ENCODE data around the gene TMCC1. TPM values are rescaled to one million over a fixed set of nuclear protein-coding genes. Genes with fewer than 3 reads are reported as not detected.
"Not testable (repeated sequence)": the region's sequence is repeated elsewhere in the genome, so short reads cannot be mapped to it uniquely, and the experiment has no call there.

Gene TMCC1
- total RNA-seq, 1 experiment from 2014 or later: 8.1 TPM

DNA sequence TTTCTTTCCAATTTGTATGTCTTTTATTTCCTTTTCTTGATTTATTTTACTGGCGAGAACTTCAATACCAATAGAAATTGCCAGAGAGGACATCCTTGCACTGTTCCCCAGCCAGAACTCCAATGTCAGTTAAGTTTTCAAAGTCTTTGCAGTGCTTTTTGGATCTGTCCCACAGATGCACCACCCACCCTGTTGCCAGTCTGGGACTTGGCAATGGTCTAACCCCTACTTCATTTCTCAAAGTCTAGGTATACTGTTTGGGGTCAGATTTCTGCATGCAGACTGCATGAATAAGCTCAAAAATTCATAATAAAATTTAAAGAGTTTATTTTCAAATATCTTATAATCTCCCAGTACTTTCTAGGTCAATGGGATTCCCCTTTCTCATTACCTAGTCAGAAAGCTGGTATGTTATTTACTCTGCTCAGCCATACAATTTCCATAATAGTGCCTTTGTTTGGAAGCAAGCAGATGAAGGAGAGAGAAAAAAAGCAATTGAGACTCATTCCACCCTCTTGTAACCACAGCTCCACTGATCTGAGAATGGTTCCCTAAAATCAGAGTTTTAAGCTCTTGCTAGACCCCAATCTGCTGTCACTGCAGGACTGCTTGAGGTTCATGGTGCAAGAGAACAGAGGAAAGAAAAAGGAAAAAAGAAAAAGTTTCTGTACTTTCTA lies 161.2 kb downstream of the TMCC1 start:
- no peak for DNase-seq (ENCODE audit: low spot score)

DNA sequence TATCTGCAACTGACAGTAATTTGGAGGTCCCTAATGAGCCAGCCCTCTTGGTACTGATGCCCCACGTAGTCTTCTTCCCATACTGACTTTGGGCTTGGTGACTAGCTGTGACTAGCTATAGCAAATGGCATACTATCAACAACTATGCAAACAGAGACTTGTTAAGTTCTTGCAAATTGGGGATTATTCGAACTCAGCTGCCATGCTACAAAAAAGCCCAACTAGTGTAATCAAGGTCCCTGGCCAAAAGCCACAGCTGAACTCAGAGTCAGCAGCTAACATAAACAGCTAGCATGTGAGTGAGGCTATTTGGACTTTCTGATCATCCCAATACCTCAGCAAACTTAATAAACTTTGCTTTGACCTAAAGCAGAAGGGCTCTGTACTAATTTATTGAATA lies 165.8 kb downstream of the TMCC1 start:
- DNase-seq (ENCODE audit: low spot score): no peak

DNA sequence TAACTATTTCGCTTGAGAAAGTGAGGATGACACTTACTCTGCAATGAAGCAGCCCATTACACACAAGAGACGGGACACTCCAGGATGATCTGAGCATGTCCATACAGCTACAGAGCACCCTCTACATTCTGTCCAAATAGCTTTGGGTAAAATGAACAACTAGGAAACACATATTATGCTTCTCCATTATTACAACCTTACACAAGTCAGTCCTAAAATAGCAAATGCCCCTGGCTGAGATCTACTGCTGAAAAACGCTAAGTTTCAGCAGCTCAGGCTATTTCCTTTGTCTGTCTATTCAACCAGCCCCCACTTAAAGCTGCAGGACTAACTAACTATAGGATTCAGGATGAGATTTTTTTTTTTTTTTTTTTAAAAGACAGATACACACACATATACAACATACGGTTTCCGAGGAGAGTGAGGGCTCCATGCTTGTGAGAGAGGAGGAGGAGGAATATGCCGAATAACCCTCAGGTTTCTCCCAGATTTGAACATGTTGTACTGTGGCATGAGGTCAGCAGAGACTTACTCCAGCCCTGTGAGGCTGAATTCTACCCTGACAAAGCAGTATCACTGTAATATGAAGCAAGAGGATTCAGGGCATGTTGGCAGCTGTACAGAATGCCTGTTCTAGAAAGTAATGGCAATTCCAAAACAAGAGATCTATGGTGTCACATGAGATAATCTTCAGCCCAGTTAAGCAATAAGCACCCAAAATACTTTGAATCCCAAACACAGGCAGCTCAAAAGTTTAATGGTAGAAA lies 169.8 kb downstream of the TMCC1 start:
- DNase-seq (ENCODE audit: low spot score): no peak

DNA sequence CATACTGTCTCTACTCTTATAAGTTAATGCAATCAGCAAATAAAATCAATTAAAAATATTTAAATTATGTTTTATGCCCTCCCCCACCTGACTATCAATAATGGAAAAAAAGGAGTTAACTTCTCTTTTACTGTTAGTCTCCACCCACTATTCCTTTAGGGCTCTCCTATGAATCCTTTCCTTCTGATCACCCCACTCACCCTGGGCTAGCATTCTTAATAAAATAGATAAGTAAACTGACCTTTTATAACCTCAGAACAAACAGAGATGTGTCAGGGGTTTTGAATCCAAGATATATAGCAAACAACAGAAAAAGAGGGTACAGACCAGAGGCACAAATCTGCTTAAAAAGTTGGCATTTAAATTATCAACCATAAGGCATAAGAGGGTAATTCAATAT lies 171.0 kb downstream of the TMCC1 start:
- DNase-seq (ENCODE audit: low spot score): no peak

DNA sequence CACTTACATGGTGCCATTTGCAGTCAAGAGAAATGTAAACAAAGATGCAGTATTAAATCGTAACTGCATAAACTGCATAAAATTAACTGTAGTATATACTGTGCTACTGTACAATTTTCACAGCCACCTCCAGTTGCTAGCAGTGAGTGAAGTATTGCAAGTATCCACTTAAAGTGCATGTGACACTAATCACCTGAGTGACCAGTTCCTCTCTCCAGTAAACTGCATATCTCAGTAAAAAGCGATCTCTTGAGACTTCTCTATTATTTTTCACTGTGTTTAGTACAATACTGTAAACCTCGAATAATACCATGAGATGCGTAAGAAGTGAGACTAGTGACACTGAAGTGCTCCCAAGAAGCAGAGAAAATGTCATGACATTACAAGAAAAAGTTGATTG lies 175.3 kb downstream of the TMCC1 start:
- no peak for DNase-seq (ENCODE audit: low spot score)

DNA sequence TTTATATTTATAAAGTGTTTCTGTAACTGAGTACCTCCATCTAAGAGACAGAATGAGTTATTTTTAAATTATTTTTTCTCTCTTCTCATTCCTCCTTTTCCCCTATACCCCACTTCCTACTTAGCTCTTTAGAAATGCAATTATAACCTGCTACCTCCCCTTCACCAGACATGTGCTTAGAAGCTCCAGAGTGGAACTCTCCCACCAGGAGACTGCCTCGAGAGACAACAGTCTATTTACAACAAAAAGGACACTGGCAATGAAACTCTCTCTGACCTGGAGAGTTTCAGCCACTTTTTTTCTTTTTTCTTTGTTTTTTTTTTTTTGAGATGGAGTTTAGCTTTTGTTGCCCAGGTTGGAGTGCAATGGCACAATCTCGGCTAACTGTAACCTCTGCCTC lies 177.7 kb downstream of the TMCC1 start:
- DNase-seq (ENCODE audit: low spot score): no peak

DNA sequence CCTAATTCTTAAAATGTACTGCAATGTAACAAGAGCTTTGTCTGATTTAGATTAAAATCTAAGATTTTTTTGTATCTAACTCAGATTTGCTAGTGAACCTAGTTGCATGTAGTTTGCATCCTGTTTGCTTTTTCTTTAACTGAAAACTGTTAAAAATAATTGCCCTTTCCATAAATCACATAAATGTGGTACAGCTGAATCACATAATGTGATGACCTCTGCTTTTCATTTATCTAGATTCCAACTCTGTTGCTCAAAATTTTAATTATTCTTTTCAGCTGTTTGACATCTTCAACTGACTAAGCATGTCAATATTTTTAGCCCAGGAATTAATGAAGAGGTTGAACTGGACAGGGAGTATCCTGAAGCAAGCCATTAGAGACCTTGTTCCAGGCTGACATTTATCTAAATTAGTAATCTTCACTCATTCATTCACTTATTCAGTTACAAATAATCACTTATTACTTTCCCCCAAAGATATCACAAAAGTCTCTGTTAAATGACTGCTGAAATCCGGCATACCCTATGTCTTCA lies 185.1 kb downstream of the TMCC1 start:
- DNase-seq (ENCODE audit: low spot score): no peak

DNA sequence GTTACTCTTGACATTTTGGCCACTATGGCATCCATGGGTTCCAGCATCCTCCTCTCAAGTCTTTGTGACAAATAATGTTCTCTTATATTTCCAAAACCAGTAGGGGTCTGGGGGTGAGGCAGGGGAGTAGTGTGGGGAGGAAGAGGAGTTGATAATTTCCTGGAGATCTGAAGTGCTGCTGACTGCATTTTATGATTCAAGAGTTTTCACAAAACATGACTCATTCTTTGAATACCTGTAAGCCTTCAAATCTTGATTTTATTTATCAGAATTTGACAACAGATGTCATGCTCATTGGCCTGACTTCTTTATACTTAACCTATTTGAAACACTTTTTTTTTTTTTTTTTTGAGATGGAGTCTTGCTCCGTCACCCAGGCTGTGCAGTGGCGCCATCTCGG lies 188.2 kb downstream of the TMCC1 start:
- no peak for DNase-seq (ENCODE audit: low spot score)

DNA sequence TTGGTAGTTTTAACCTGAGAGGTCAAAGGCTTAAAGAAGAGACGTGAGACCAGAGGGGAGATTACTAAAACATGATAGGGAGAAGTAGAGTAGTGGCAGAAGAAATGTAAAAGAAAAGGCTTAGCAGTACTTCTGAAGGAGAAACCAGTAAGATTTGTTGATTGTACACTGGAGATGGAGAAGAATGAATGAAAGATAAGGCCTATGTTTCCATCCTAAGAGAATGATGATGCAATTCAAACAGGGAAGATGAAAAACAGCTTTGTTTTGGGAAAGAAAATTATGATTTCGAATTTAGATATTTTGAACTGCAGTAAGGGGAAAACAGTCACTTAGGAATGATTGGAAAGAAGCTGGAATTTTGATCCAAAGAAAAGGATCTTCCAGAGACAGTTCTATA lies 189.6 kb downstream of the TMCC1 start:
- no peak for DNase-seq (ENCODE audit: low spot score)

DNA sequence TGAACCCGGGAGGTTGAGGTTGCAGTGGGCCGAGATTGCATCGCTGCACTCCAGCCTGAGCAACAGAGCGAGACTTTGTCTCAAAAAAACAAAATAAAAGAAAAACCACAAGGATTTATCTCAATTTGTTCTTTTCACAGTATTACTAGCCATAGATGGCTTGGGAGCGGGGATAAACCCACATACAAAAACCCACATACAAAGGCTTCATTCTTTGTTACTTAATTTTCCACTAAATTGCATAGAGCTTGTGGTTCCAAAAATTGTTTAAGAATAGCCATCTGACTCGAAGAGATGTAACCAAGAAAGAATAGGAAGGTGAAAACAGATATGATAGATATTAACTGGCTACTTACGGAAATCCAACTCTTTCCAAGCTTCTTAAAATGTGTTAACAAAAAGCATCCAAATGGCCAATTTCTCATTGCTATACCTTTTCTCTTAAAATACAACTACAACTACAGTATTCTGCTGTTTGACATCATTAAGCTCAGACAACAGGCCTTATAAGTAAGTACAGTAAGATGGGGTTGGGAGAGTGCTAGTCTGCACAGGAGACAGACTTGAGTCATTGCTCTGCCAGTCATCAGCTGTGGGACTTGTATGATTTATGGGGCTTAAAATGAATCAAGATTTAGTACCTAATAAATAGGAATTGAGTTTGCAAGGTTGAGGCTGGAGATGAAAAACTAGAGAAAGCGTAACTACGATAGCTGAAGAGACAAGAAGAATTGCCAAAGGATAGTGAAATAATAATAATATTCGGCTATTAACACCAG lies 190.4 kb downstream of the TMCC1 start:
- no peak for DNase-seq (ENCODE audit: low spot score)

DNA sequence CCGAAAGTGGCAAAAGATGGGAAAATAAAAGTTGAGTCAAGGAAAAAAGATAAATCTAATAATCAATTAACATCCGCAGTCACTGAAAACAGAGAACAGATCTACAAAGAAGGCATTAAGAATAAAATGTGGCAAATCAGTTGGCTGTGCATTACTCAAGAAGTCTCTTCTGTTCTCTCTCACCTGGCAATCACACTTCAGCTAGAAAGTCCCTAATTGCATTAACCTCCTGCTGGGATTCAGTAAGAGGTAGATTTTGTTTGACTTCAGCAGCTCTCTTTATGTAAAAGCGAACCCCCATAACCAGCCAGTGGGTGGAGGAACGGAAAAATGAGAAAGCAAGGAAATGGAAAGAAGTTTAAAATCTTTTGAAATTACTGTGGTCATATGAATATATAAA lies 192.3 kb downstream of the TMCC1 start:
- no peak for DNase-seq (ENCODE audit: low spot score)

DNA sequence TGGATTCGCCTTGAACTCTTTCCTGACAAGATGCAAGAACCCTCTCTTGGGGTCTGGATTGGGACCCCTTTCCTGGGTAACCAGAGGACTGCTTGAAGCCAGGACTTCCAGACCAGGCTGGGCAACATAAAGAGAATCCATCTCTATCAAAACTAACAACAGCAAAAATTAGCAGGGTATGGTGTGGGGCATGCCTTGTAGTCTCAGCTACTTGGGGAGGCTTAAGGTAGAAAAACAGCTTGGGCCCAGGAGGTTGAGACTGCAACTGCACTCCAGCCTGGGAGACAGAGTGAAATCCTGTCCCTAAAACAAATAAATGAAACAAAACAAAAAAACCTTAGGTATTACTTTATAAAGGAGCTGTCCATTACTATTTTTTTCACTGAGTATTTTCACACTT lies 193.9 kb downstream of the TMCC1 start:
- no peak for DNase-seq (ENCODE audit: low spot score)

DNA sequence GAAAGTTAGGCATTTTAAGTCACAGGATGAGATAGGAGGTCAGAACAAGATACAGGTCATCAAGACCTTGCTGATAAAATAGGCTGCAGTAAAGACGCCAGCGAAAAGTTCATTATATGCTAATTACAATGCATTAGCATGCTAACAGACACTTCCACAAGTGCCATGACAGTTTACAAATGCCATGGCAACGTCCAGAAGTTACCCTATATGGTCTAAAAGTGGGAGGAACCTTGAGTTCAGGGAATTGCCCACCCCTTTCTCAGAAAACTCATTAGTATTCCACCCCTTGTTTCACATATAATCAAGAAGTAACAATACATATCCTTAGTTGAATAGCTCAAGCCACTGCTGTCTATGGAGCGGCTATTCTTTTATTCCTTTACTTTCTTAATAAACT lies 194.3 kb downstream of the TMCC1 start:
- no peak for DNase-seq (ENCODE audit: low spot score)

DNA sequence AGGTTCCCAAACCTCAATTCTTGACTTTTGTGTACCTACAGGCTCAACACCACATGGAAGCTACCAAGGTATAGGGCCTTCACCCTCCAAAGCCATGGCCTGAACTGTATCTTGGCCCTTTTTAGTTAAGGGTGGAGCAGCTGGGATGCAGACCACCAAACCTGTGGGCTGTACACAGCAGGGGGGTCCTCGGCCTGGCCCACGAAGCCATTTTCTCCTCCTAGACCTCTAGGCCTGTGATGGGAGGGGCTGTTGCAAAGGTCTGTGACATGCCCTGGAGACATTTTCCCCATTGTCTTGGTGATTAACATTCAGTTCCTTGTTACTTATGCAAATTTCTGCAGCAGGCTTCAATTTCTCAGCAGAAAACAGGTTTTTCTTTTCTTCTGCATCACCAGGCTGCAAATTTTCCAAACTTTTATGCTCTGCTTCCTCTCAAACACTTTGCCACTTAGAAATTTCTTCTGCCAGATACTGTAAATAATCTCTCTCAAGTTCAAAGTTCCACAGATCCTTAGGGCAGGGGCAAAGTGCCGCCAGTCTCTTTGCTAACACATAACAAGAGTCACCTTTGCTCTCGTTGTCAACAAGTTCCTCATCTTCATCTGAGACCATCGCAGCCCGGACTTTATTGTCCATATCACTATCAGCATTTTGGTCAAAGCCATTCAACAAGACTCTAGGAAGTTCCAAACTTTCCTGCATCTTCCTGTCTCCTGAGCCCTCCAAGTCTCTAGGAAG lies 196.1 kb downstream of the TMCC1 start:
- DNase-seq (ENCODE audit: low spot score): no peak

DNA sequence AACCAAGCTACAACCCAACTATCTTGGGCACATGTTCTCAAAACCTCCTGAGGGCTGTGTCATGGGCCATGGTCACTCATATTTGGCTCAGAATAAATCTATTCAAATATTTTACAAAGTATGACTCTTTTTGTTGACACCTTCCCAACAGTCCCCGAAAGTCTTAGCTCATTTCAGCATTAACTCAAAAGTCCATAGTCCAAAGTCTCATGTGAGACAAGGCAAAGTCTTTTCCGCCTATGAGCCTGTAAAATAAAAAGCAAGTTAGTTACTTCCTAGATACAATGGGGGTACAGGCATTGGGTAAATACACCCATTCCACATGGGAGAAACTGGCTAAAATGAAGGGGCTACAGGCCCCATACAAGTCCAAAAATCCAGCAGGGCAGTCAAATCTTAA lies 197.1 kb downstream of the TMCC1 start:
- DNase-seq (ENCODE audit: low spot score): not testable (repeated sequence)

DNA sequence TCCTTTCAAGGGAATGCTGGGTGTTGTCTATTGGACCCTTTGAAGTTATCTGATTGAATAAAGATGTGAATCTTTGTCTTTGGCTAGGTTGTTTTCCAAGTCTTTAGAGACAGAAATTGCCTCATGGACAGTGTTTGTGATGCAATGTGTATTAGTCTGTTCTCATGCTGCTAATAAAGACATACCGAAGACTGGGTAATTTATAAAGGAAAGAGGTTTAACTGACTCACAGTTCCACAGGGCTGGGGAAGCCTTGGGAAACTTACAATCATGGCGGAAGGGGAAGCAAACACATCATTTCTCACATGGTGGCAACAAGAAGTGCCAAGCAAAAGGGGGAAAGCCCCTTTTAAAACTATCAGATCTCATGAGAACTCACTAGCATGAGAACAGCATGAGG lies 198.3 kb downstream of the TMCC1 start:
- no peak for DNase-seq (ENCODE audit: low spot score)

DNA sequence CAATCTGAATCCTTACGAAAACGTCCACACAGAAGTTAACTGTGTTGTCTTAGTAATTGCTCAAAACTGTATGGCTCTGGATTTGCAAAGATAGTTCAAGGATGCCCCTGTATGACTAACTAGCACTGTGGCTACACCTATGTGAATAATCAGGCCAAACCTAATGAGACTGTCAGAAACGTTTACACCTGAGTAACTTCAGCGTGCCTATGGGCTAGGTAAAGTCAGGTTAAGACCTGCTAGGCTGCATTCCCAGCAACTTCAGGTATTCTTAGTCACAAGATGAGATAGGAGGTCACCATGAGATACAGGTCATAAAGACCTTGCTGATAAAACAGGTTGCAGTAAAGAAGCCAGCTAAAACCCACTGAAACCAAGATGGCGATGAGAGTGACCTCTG lies 199.3 kb downstream of the TMCC1 start:
- peak; percentile 26 for DNase-seq (ENCODE audit: low spot score)

DNA sequence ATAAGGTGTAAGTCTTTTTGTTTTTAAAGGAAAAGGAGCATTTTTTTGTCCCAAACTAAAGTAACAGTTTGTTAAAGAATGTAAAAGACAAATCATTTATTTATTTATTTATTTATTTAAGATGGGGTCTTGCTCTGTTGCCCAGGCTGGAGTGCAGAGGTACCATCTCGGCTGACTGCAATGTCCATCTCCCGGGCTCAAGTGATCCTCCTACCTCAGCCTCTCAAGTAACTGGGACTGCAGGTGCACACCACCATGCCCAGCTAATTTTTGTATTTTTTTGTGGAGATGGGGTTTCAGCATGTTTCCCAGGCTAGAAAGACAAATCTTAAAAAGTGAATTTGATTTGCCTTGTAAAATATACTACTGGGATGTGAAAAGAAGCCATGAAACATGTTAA lies 200.8 kb downstream of the TMCC1 start:
- DNase-seq (ENCODE audit: low spot score): no peak

DNA sequence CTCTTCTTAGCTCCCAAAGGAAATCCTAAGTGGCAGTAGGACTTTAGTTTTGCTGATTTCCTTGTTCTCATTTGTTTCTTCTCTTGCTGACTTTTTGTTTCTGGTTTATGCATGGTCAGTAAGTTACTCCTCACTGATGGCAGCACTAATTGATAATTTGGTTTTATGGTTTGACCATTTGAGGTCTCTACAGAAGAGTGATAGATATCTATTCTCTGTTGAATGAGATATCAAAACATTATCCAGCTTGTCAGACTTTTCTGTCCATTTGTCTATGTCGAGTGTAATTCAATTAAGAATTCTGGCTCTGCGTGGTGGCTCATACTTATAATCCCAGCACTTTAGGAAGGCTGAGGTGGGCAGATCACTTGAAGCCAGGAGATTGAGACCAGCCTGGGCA lies 202.5 kb downstream of the TMCC1 start:
- DNase-seq (ENCODE audit: low spot score): no peak

DNA sequence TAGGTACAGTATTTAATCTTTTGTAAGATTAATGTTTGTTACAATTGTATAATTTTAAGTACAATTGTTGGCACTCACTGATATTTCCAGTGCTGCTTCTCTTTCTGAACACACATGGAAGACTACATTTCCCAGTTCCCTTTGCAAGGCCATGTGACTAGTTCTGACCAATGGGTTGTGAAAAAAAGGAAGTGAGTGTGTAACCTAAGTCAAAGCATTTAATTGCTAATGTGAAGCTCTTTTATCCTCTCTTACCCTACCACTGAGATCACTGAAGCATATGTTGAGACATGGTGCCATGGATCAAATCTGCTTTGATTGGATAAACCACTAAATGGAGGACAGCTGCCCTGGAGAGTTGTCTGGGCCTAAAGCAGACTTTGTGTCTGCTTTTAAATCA lies 203.1 kb downstream of the TMCC1 start:
- DNase-seq (ENCODE audit: low spot score): peak; percentile 75

DNA sequence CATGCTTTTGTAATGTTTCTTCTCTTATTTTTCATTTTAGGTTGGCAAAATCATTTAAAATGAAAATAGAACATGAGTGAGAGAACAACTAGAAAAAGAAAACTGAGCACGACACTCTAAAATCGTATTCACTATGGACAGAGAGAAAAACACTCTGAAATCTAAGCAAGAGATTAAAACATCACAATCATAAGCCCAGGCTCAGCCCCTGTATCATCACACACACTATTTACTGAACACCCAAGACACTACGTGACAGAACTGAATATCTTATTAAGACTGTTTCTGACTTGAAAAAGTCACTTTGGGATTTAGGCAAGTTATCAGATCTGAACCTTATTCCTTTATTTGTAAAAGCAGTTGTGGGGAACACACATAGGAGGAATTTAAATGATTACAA lies 204.5 kb downstream of the TMCC1 start:
- DNase-seq (ENCODE audit: low spot score): no peak
